GM21717 (cell line): Measurements from ENCODE around the gene IGF2R.

Experiments
- ATAC-seq: cut with Tn5 transposase; IDR thresholded peaks from one replicate; pipeline ENCODE4 v1.9.1; 2021; ENCODE audit warnings: mild to moderate bottlenecking, moderate library complexity; ENCODE audit not compliant: unreplicated experiment

IGF2R gene

DNA sequence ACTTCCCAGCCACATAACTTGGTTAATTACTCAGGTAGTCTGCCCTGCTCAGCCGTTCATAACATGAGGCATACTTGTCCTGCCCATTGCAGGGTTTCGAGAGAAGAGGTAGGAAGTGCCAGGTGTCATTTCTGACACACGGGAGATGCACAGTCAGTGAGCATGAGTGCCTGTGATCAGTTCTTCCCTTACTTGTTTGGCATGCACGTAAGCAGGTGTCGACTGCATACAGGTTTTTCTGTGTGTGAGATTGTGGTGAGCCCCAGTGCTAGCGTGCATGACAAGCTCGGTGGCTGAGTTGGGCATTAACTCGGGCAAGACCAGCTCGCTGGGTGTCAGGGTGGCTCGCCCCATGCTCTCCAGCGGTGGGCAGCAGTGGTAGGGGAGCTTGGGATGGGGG lies 101.5 kb downstream of the IGF2R start:
- no peak for ATAC-seq

DNA sequence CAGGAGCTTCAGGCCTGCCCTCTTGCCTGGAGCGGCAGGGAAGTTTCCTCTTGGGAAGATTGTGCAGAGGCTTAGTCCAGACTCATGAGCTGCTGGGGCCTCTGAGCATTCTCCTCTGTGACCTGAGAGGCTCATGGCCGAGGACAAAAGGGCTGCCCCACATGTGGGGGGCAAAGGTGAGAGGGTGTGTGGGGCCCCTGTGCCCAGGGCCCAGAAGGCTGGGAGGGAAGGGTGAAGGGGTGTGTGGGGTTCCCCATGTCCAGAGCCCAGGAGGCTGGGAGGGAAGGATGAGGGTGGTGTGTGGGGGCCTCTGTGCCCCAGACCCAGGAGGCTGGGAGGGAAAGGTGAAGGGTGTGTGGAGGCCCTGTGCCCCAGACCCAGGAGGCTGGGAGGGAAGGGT lies 101.9 kb downstream of the IGF2R start:
- no peak for ATAC-seq

DNA sequence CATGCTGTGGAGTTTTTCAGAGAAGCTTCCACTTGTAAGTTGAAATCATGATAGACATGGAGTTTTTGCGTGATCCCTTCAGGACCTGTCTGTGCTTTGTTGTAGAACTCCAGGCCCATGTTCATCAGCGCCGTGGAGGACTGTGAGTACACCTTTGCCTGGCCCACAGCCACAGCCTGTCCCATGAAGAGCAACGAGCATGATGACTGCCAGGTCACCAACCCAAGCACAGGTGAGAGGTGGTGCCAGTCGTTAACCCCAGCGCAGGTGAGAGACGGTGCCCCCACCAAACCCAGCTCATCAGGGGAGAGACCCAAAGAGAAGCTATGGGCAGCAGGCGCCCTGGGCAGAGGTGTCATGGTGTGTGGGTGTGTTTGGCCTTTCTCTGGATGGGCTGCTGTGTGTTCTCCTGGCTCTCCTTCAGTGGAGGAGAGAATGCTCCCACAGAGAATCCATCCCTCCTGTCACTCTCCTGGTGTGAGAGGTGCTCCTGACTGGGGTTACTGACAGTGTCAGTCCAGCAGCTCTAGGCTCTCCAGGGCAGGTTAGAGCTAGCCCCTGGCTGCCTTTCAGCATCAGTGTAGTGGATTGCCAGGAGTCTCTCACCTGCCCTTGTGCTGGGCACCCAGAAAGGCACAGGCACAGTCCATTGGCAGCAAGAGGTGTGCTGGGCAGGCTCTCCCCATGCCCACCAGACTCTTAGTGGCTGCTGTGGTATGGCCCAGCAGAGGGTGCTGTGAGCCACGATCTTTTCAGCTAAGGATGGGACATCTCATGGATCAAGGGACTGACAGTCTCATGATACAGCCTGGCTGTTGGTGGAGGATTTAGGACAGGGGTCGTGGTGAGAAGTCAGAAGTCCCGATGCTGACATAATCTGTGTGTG lies 103.2 kb downstream of the IGF2R start:
- no peak for ATAC-seq

DNA sequence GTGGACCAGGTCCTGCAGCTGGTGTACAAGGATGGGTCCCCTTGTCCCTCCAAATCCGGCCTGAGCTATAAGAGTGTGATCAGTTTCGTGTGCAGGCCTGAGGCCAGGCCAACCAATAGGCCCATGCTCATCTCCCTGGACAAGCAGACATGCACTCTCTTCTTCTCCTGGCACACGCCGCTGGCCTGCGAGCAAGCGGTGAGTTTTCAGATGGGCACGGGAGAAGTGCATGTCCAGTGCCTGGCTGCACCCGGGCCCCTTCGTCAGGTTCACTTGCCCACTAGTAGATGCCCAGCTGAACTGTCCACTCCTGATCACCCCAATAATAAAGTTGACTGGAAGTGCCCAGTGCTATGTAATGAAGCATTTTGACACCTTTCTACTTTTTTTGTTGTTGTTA lies 104.4 kb downstream of the IGF2R start:
- ATAC-seq = no peak

DNA sequence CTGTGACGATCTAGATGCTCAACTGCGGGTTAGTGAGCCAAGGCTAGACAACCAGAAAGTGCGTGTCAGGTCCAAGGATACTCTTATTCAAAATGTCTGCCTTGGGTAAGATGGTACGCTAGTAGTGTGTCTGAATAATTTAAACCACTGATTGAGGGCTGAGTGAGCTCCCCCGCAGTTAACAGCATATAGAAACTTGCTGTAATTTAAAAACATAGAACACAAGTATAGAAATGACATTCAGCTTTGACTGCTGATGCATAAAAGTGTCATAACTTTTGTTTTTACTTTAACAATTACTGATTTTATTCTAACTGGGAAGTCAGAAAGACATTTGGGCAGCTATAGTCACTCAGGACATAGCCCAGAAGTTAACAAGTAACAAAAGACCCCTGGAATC lies 107.1 kb downstream of the IGF2R start:
- no peak for ATAC-seq

DNA sequence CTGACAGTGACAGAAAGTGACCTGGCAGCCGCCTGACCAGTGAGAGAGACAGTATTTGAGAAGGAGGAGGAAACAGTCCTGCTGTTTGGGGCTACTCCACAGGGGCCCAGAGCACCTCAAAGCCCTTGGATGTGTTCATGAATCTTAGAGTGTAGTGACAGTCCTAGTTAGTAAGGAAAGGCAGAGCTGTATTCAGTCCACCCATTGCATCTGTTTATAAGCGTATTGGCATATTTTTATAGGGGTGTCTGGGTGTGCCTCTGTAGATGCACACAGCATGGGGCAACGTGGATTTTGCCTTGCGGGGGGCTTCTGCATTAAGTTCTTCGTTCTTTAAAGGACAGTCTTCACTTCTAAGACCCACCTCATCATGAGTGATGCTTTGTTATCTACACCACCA lies 108.1 kb downstream of the IGF2R start:
- ATAC-seq = no peak

DNA sequence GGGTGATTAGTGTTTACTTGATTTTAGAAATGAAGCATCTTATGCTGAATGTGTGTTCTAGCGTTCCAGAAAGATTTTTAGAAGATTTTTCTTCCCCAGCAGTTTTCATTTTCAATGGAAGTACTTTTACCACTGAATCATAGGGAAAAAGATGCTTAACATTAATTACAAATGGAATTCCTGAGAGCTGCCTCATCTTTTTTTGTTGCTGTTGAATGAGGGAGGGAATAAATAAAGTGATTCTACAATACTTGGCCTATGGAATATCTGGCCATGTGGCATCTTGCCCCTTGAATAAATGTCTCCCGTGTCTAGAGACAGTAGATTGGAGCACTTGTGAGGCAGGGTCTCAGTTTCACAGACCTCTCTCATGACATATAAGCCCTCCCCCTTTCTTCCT lies 108.6 kb downstream of the IGF2R start:
- ATAC-seq = no peak

DNA sequence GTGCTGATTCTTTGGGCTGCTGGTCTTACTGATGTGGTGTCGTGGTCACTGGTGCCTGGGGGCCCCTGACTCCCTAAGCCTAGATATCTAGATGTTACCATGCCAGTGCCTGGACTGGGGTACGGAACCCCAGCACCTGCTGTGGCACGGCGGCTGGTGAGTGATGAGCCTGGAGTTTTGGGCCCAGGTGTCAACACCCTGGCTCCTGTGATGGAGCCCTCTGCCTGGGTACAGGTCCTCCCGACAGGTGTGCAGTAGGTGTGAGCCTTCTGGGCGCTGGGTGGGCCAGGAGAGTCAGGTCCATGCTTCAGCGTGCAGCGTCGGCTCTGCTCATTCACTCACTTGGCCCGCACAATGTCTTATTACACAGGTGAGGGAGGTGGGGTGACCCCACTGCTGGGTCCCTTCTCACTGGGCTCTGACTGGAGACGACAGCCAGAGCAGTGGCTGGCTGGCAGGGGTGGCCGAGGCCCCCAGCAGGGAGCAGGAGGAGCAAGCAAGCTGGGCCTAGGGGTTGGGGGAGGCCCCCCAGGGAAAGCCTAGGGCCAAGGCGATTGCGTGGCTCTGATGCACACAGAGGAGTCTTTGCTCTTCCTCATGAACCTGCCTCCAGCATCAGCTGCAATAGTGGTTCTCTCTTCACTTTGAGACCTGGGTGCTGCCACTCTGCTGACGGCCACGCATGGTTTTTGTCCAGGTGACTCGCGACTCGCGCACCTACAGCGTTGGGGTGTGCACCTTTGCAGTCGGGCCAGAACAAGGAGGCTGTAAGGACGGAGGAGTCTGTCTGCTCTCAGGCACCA lies 110.2 kb downstream of the IGF2R start:
- no peak for ATAC-seq

DNA sequence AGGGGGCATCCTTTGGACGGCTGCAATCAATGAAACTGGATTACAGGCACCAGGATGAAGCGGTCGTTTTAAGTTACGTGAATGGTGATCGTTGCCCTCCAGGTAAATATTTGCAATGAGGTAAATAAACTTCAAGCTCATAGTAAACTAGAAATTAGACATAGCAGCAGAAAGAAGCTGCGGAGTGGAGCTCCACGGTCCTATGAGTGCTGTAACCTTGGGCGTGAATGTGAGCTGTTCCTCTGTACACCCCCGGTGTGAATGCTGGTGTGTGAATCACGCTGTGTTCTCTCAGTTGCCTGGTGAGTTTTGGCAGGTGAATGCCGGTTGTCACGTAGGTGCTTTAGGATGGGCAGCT lies 110.8 kb downstream of the IGF2R start:
- ATAC-seq = no peak

DNA sequence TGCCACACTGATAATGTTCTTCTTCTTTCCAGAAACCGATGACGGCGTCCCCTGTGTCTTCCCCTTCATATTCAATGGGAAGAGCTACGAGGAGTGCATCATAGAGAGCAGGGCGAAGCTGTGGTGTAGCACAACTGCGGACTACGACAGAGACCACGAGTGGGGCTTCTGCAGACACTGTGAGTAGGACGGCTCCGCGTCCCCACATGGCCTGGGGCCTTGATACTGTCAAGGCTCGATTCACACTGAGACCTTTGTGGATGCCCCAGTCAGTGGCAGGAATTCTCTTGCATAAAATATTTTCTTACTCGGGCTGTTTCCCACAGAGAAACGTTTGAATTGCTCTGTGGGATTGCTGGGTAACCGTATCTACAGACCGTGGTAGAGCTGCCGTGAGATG lies 111.2 kb downstream of the IGF2R start:
- ATAC-seq = no peak

DNA sequence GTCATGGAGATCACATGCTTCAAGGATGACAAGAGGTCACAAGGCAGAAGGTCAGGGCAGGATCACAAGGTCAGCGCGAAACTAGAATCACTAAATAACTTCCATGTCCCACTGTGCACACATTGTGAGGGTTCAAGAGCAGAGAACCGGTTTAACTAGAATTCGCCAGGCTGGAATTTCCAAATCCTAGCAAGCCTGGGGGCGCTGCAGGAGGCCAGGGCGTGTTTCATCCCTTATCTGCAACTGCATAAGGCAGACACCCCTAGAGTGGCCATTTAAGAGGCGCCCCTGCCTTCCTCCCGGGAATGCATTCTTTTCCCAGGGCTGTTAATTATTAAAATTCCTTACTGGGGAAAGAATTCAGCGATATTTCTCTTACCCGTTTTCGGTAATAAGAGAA lies 112.5 kb downstream of the IGF2R start:
- ATAC-seq = no peak

DNA sequence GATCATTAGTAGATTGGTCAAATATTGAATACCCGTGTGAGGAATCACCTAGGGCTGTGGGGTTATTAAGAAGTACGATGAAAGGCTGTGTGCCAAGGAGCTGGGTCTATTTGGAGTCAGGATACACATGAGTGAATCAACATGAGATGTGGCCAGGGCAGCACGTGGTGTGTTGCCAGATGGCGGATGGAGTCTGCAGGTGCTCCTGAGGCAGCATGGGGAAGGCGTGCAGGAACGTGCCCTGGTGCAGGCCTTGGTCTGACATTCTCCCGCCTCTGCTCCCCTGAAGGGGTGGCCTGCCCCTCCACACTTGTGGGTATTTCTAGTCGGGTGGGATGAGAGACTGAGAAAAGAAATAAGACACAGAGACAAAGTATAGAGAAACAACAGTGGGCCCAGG lies 113.7 kb downstream of the IGF2R start:
- ATAC-seq = no peak

DNA sequence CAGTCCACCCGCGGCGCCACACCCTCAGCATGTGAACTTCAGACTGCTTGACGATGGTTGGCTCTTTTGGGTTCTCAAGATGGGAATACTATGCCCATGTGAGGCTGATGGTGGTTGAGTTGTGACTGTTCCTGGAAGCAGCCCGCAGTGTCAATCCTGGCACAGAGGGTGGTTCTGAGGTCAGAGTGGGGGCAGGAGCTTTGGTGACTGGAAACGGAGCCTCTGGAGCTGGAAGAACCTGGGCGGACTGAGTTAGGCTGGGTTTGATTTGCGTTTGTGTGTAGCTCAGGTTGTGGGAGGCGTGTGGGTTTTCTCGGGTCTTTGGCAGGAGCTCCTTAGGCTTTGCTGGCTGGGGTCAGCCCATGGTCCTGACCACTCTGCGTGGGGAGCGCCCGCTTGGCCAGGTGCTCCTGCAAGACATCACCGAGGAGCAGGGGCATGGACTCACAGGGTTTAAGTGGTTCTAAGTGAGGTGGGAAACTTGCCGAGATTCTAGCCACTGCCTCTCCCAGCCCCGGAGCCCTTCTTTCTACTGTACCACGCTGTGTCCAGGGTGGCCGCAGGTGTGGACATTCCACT lies 115.4 kb downstream of the IGF2R start:
- no peak for ATAC-seq

DNA sequence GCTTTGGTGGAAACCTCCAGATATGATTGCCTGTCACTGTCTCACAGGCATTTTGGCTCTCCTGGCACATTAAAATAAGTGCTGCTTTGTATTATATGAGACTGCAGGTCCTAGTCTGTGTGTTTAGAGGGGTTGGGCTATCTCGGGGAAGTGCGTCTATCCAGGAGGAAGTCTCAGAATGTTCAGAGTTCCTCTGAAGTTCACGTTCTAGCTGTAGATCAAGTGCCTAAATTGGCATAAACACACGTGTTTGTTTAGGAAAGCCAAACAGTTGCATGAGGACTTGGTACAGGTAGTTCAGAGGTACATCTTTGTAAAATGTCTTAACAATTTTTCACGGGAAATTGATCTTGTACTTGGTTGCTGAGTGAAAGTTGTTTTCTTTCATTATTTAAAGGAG lies 116.3 kb downstream of the IGF2R start:
- no peak for ATAC-seq

DNA sequence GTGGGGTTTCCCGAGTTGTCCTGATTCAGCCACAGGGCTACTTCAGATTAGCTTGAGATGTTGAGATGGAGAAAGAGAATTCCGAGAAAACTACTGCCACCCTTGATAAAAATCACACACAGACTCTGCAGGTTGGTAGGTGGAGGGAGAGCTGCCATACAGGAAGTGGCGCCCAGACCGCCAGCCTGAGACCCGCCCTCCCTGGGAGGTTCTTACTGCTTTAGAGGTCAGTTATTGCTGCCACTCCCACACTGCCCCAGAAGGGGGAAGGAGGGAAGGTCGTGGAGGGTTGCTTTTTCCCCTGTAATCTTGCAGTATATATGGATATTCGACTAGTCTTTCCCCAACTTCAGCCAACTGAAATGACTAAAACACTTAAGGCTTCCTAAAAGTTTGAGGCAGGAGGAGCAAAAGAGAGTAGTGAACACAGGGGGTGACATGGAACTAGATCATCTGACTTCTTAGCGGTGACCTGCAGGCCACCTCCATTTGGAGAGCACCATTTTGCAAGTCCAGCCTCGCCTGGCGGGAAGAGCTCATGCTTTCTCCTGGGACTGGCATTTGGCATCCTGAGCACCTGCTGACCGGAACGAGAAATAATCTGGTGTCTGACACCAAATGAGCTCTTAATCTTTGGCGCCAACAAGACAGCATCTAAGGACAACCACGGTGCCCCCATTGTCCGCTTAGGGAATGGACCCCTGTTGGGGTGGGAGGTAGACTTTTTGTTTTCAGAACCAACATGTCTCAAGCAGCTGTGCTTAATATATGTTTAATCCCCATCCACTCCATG lies 117.0 kb downstream of the IGF2R start:
- no peak for ATAC-seq

DNA sequence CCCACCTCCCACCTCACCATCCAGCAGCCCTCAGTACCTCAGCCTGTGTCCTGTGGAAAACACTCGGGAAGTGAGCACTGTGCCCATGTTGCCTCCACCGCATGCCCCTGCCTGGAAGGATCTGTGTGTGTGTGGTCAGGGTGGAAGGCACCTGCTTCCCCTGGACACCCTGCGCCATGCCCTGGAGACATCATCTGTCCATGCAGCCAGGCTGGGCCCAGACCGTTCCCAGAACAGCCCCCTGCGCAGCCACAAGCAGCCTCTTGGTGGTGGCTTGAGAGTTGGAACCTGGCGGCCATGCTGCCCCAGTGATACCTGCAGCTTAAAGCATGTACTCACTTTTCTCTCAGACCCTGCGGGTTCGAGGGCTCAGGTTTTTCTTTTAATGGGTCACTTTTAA lies 117.9 kb downstream of the IGF2R start:
- ATAC-seq = no peak

DNA sequence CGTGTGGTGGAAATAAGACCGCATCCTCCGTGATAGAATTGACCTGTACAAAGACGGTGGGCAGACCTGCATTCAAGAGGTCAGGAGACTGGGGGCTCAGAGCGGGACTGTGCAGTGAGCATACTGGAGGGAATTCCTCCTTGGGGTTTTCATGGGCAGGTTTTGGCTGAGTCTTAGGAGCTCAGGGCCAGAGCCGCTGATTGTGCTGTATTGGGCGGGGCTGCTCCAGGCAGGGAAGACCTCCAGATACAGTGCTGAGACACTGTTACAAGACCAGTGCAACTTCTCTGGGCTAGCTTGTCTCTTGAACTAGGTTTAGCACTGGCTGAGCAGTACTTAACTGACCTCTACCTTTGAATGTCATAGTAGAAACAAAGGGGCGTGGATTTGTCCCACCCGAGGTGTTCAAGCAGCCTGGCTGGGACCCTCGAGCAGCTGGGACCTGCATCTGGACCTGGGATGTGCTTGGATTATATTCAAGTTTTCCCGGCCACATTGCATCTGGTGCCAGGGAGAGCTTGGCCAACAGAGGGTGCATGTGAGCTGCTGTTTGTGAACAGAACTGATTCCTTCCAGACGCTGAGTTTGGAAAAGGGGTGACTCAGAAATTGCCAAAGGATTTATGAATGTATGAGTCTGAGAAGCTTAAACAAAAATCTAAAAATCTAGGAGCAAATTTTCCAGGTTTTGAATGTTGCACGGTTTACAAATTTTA lies 119.3 kb downstream of the IGF2R start:
- no peak for ATAC-seq

DNA sequence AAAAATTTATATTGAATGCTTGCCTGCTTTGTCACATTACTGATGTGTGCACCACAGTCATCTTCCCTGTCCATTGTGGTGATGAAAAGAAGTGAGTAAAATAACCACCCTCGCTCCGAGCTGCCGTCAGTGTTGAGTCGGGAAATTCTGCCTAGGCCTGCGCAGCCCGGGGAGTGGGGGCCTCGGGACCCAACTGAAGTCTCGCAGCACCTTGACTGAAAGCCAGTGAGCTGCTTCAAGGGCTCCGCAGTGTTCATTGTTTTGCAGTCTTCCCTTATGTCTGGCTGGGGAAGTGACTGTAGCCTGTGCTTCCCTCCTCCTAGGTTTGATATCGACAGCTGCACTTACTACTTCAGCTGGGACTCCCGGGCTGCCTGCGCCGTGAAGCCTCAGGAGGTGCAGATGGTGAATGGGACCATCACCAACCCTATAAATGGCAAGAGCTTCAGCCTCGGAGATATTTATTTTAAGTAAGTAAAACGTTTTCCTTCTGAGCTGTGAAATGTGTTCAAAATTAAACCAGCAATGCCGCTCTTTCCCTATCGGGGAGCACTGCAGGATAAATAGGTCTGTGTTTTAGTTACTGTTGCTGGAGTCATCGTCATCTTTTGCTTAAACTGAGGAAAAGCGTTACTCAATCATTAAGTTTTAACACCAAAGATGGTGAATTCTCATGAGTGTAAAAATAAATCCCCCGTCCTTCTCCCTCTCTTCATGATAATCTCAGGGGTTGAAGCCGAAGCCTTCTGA lies 120.1 kb downstream of the IGF2R start:
- ATAC-seq = no peak

DNA sequence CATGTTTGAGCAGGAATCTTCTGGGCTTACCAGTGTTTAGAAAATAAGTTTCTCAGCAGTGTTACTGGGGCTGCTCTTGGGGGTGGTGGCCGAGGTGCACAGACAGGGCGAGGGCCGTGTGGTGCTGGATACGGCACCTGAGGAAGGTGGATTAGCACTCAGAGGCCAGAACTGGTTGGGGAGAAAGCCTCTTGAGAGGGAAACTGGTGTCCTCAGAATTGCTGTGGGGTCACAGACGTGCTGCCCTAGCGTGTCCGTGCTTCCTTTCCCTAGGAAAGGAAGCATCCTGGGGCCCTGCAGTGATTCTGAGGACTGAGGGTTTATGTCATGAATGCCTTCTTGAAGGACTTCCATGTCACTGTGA lies 120.6 kb downstream of the IGF2R start:
- no peak for ATAC-seq
